Upper lobe of left lung (tissue), 4 donors: ENCODE measurements around the gene PDZD2.

ENCODE experiments used
- CTCF ChIP-seq, 6 experiments: fragments of 450-650 bp in 4 of 6; fragments of 200-600 bp in 2 of 6; sonication (generic) in 2 of 6; IDR thresholded peaks; one replicate each; pipeline ENCODE4 v1.5.1; 2016 to 2019; ENCODE audit warnings: antibody characterized with exemption in 6 of 6
- EP300 ChIP-seq, 4 donors: sonication (generic); formaldehyde crosslinking; IDR thresholded peaks; one replicate each; pipeline ENCODE4 v1.5.1; 2017; ENCODE audit warnings: antibody characterized with exemption in 4 of 4, control low read depth in 2 of 4
- POLR2A ChIP-seq, 4 donors: fragments of 450-650 bp; IDR thresholded peaks; one replicate each; pipeline ENCODE4 v1.5.1; 2016 to 2017; ENCODE audit warnings: antibody characterized with exemption in 4 of 4, mild to moderate bottlenecking in 2 of 4

GRCh38 chr5:32129074-32129598 is 490.2 kb downstream of the PDZD2 start:
- TF ChIP-seq POLR2A (IDR thresholded peaks at IDR 0.05) (no peak), CTCF (IDR thresholded peaks at IDR 0.05) (no peak), EP300 (IDR thresholded peaks at IDR 0.05) (no peak)
